Endothelial cell of umbilical vein (primary cell): ENCODE results near the gene CUX1. TPM values are rescaled to one million over a fixed set of nuclear protein-coding genes. Genes with fewer than 3 reads are reported as not detected.

Experiments used
- BruUV-seq: library from RNA; stranded (reverse); fragments of 400-500 nt; replicated peaks from 2 replicates; lab custom pipeline; 2021; lab: Mats Ljungman, UMichigan
- CTCF ChIA-PET: fragments of 300-600, 350-600 bp; sonication (Branson Sonifier 250); formaldehyde crosslinking; loops from one replicate; lab custom pipeline; 2021; ENCODE audit warnings: antibody characterized with exemption, inconsistent platforms; lab: Charles Lee
- POLR2A ChIA-PET: fragments of 300-600, 350-600 bp; sonication (Branson Sonifier 250); formaldehyde crosslinking; loops from one replicate; lab custom pipeline; 2021; ENCODE audit warnings: antibody characterized with exemption, inconsistent platforms; lab: Charles Lee
- DNase-seq: peaks from one replicate; pipeline ENCODE4 v3.0.0-alpha.2; 2011; ENCODE audit warnings: low read depth, low spot score
- FAIRE-seq: peaks from 2 replicates; lab custom pipeline; 2011; peaks lifted over from hg19 to GRCh38; lab: Jason Lieb, UNC
- H2AFZ ChIP-seq: 2 replicates; pipeline ENCODE4 v1.6.0; 2012; ENCODE audit warnings: low read depth, low read length, control low read depth, inconsistent platforms
- H3K27ac ChIP-seq: 2 replicates; pipeline ENCODE4 v1.5.1; 2011; ENCODE audit warnings: low read depth, mild to moderate bottlenecking, control low read depth, low read length, moderate library complexity; ENCODE audit not compliant: insufficient read depth
- H3K27me3 ChIP-seq, 2 experiments: 2 replicates each; pipeline versions ENCODE4 v1.6.0 to v1.6.1; 2011; ENCODE audit warnings: low read length in 2 of 2, mixed read lengths in 1 of 2; ENCODE audit not compliant: control insufficient read depth in 2 of 2, insufficient read depth in 2 of 2
- H3K36me3 ChIP-seq, 2 experiments: 2 replicates in 1 of 2; 3 replicates in 1 of 2; pipeline ENCODE4 v1.5.1; 2011; ENCODE audit warnings: low read length in 2 of 2, mild to moderate bottlenecking in 1 of 2, moderate library complexity in 1 of 2; ENCODE audit not compliant: control insufficient read depth in 2 of 2, insufficient read depth in 2 of 2; ENCODE audit errors: extremely low read depth in 1 of 2
- H3K4me1 ChIP-seq: 3 replicates; pipeline ENCODE4 v1.5.1; 2011; ENCODE audit warnings: mild to moderate bottlenecking, low read length; ENCODE audit not compliant: control insufficient read depth, insufficient read depth; ENCODE audit errors: extremely low read depth
- H3K4me2 ChIP-seq: 2 replicates; pipeline ENCODE4 v1.6.1; 2011; ENCODE audit warnings: low read length, control low read depth, mixed read lengths; ENCODE audit not compliant: insufficient read depth
- H3K4me3 ChIP-seq, 3 experiments: fragments of 200-600 bp in 1 of 3; sonication (generic), shearing (Covaris generic) in 1 of 3; replicated peaks in 1 of 3; 2 replicates each; pipeline ENCODE4 v1.5.1; 2011 to 2016; ENCODE audit warnings: control low read depth in 3 of 3, low read length in 3 of 3, mild to moderate bottlenecking in 2 of 3, inconsistent platforms in 1 of 3, low read depth in 1 of 3, moderate library complexity in 1 of 3; ENCODE audit not compliant: insufficient read depth in 1 of 3
- H3K79me2 ChIP-seq: 2 replicates; pipeline ENCODE4 v1.6.0; 2012; ENCODE audit warnings: low read length, inconsistent platforms; ENCODE audit not compliant: control insufficient read depth, insufficient read depth
- H3K9ac ChIP-seq: replicated peaks from 2 replicates; pipeline ENCODE3; 2011; ENCODE audit warnings: low read length, control low read depth; ENCODE audit not compliant: insufficient read depth; ENCODE audit errors: extremely low read depth
- H3K9me1 ChIP-seq: replicated peaks from 3 replicates; pipeline ENCODE4 v1.6.0; 2011; ENCODE audit warnings: mild to moderate bottlenecking, low read length; ENCODE audit not compliant: control insufficient read depth, insufficient read depth; ENCODE audit errors: extremely low read depth
- H3K9me3 ChIP-seq: replicated peaks from 2 replicates; pipeline ENCODE4 v1.5.1; 2012; ENCODE audit warnings: low read length, inconsistent platforms; ENCODE audit not compliant: control insufficient read depth, insufficient read depth
- H4K20me1 ChIP-seq: replicated peaks from 2 replicates; pipeline ENCODE3; 2011; ENCODE audit warnings: mild to moderate bottlenecking, low read length; ENCODE audit not compliant: control insufficient read depth, insufficient read depth; ENCODE audit errors: extremely low read depth
- EZH2 ChIP-seq: IDR thresholded peaks from 2 replicates; pipeline ENCODE4 v1.6.1; 2012; ENCODE audit warnings: borderline replicate concordance, low read depth, mild to moderate bottlenecking, moderate library complexity, low read length, inconsistent platforms; ENCODE audit not compliant: severe bottlenecking
- FOS ChIP-seq: IDR thresholded peaks from 2 replicates; pipeline ENCODE4 v1.6.1; 2011; ENCODE audit warnings: mild to moderate bottlenecking, low read length, moderate library complexity, borderline replicate concordance; ENCODE audit not compliant: insufficient read depth
- GATA2 ChIP-seq: IDR thresholded peaks from 2 replicates; pipeline ENCODE4 v1.7.0; 2011; ENCODE audit warnings: low read depth, mild to moderate bottlenecking, moderate library complexity, mixed read lengths, low read length; ENCODE audit not compliant: insufficient read length, insufficient read depth
- JUN ChIP-seq: IDR thresholded peaks from 2 replicates; pipeline ENCODE4 v1.6.1; 2011; ENCODE audit warnings: borderline replicate concordance, low read depth; ENCODE audit not compliant: insufficient read length, insufficient read depth
- MYC ChIP-seq: IDR thresholded peaks from one replicate; pipeline ENCODE4 v1.6.1; 2011; ENCODE audit warnings: mild to moderate bottlenecking, low read depth, low read length
- POLR2A ChIP-seq: IDR thresholded peaks from 2 replicates; pipeline ENCODE4 v1.6.1; 2012; ENCODE audit warnings: low read depth, mild to moderate bottlenecking, control low read depth, low read length
- POLR2AphosphoS5 ChIP-seq: IDR thresholded peaks from 2 replicates; pipeline ENCODE4 v1.6.1; 2012; ENCODE audit warnings: low read depth, mild to moderate bottlenecking, control low read depth, low read length, moderate library complexity; ENCODE audit not compliant: insufficient read depth
- dilution Hi-C: fragments of 300-500 bp; cut with MboI; formaldehyde crosslinking; loops from one replicate; pipeline ENCODE4 v1.15.0; 2019; ENCODE audit warnings: low sequenced_read_pairs; ENCODE audit not compliant: extremely low pct_ligation_motif_present
- intact Hi-C: fragments of 100-400 bp; cut with micrococcal nuclease; formaldehyde crosslinking; loops from one replicate; pipeline ENCODE4 v1.10.0; 2022
- polyA plus RNA-seq, 4 experiments: library from polyadenylated mRNA; depleted of rRNA in 3 of 4; stranded (reverse) in 3 of 4; unstranded in 1 of 4; fragments of >200 nt; gene quantifications; 2 replicates each; pipeline versions ENCODE4 v1.2.1 to v1.2.3, GENCODE V29; 2011 to 2012; ENCODE audit warnings: missing spikeins in 1 of 4
- total RNA-seq: library from RNA; stranded (reverse); gene quantifications from 2 replicates; pipeline ENCODE4 v1.2.3, GENCODE V29; 2021
- TF ChIP-seq, protein P1 (sequence below), 2 donors: IDR thresholded peaks; 1 replicate in 1 of 2; 2 replicates in 1 of 2; pipeline ENCODE4 v1.5.1; 2011; ENCODE audit warnings: low read length in 2 of 2, mild to moderate bottlenecking in 2 of 2, moderate library complexity in 2 of 2, control low read depth in 1 of 2, inconsistent platforms in 1 of 2, low read depth in 1 of 2; ENCODE audit not compliant: insufficient read depth in 1 of 2; ENCODE audit errors: extremely low read depth in 1 of 2
- TF ChIP-seq, protein P2 (sequence below): IDR thresholded peaks from 2 replicates; pipeline ENCODE4 v1.6.1; 2011; ENCODE audit not compliant: insufficient read depth, insufficient read length

Gene CUX1
- total and polyA plus RNA-seq, 2 donors (not counting 3 experiments of a cell fraction or from before 2014, with no cell fraction given): 13.8 to 49.8 TPM

DNA sequence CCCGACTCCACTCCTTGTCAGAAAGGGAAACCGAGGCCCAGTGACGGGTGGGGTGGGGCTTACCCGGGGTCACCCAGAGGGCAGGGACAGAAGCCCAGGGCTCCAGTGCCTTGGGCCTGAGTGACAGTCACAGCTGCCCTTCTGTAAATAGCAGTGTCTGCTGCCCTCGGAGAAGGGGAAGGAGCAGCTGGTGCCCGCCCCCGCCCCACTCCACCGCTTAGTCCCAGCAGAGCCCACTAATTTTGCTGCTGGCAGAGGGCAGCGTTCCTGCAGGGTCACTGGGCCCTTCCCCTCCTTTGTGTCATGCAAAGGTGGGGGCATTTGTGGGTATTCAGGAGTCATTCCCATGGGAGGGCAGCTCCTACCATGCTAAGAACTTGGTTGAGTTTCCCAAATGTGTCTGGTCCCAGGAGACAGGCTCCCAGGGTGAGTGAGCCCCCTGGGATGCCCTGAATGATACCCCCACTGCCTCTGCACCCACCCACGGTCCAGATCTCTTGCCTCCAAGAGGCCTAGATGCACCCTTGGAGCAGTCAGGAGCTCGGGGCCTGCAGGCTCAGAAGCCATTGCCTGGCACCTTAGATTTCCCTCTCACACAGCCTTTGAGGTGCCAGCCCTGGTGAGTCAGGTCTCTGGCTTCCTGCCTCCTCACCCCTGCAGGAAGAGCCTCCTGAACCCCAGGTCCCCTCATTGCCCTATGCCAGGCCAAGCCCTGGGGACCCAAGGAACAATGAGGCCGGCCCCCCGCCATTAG lies 486.4 kb downstream of the CUX1 start:
- ChIA-PET CTCF (interaction anchor here (1.1 to 1.9 kb wide), 5 partner anchors 12 to 86 kb away, joined by 3 to 6 read pairs (median 4); no protein-coding TSS in a partner anchor), POLR2A (no interaction called here)
- intact Hi-C loops: no loop called here
- H3K27ac ChIP-seq: no peak overlapping the region
- no peaks in the 10 kb centered on the region for H3K4me1 ChIP-seq
- H3K9me1 ChIP-seq: no peaks in the 10 kb centered on the region
- no peaks in the 10 kb centered on the region for H3K79me2 ChIP-seq
- no peak for DNase-seq
- FAIRE-seq: no peak
- BruUV-seq: no TSS peak
- H3K9ac ChIP-seq: no peak overlapping the region
- H3K36me3 ChIP-seq: no peaks in the 10 kb centered on the region
- dilution Hi-C loops: no loop called here
- no peak overlapping the region for H3K4me2 ChIP-seq
- H3K9me3 ChIP-seq: no peaks in the 10 kb centered on the region
- no peak overlapping the region for H3K4me3 ChIP-seq
- no peaks in the 10 kb centered on the region for H4K20me1 ChIP-seq
- no peak for TF ChIP-seq MYC
- TF ChIP-seq POLR2AphosphoS5: no peak
- TF ChIP-seq EZH2: no peak
- TF ChIP-seq, protein P1, sequence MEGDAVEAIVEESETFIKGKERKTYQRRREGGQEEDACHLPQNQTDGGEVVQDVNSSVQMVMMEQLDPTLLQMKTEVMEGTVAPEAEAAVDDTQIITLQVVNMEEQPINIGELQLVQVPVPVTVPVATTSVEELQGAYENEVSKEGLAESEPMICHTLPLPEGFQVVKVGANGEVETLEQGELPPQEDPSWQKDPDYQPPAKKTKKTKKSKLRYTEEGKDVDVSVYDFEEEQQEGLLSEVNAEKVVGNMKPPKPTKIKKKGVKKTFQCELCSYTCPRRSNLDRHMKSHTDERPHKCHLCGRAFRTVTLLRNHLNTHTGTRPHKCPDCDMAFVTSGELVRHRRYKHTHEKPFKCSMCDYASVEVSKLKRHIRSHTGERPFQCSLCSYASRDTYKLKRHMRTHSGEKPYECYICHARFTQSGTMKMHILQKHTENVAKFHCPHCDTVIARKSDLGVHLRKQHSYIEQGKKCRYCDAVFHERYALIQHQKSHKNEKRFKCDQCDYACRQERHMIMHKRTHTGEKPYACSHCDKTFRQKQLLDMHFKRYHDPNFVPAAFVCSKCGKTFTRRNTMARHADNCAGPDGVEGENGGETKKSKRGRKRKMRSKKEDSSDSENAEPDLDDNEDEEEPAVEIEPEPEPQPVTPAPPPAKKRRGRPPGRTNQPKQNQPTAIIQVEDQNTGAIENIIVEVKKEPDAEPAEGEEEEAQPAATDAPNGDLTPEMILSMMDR (IDR thresholded peaks at IDR 0.05; ENCODE audit: extremely low read depth in 1 of 2, insufficient read depth in 1 of 2, low read depth in 1 of 2, low read length in 2 of 2): no peak
- no peak for TF ChIP-seq GATA2
- no peak for TF ChIP-seq JUN
- TF ChIP-seq, protein P2, sequence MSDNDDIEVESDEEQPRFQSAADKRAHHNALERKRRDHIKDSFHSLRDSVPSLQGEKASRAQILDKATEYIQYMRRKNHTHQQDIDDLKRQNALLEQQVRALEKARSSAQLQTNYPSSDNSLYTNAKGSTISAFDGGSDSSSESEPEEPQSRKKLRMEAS: no peak
- no peak for TF ChIP-seq FOS
- TF ChIP-seq POLR2A: no peak
- H3K27me3 ChIP-seq: peaks cover 6 to 11% of the 10 kb centered on the region in 2 experiments
- H2AFZ ChIP-seq: no peak overlapping the region
